Measurements from ENCODE around the gene DOCK1.

Gene DOCK1

GRCh38 chr10:127368929-127369328 is 463.7 kb downstream of the DOCK1 start:
- H3K4me3 Mint-ChIP-seq = no peak overlapping the region
- DNase-seq = no peak
- no peak for ATAC-seq (replicated peaks)

GRCh38 chr10:127370601-127371000 is 465.4 kb downstream of the DOCK1 start:
- H3K36me3 Mint-ChIP-seq (ENCODE audit: insufficient read depth) = no peaks in the 10 kb centered on the region
- no peaks in the 10 kb centered on the region for H3K9me3 Mint-ChIP-seq
- no peaks in the 10 kb centered on the region for H3K4me1 Mint-ChIP-seq (ENCODE audit: low read depth in 2 of 2)
- DNase-seq (no peak), ATAC-seq (replicated peaks) (no peak)
- H3K27me3 Mint-ChIP-seq = peaks cover 8 to 51% of the 10 kb centered on the region in 2 donors
- H3K4me3 Mint-ChIP-seq = no peak overlapping the region
- H3K27ac Mint-ChIP-seq = no peak overlapping the region

More at GRCh38 chr10:127368929-127369328, 463.7 kb downstream of the DOCK1 start:
- H3K9me3 Mint-ChIP-seq = no peaks in the 10 kb centered on the region
- no peak overlapping the region for H3K27ac Mint-ChIP-seq
- H3K4me1 Mint-ChIP-seq (ENCODE audit: low read depth in 2 of 2) = no peaks in the 10 kb centered on the region
- no peaks in the 10 kb centered on the region for H3K36me3 Mint-ChIP-seq (ENCODE audit: insufficient read depth)
- H3K27me3 Mint-ChIP-seq = peaks cover 6 to 51% of the 10 kb centered on the region in 2 donors

DNA sequence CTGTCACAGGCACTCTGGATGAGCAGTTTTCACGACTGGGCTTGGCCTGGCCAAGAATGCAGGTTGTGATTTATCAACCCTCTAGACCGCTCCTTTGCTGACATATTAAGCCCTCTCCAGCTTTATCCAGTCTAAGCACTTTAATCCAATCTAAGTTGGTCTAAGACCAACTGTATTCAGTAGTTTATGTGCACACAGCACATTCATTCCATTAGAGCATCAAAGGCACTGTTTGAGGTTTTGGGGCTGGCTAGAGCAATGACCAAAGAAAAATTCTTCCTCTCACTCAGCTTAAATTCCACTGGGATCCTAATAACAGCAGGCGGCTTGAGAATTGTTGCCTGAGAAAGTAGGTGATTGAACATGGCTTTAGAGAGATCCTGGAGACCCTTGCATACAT is 467.1 kb downstream of the DOCK1 start:
- peaks cover 6 to 42% of the 10 kb centered on the region in 2 donors for H3K27me3 Mint-ChIP-seq
- no peak overlapping the region for H3K4me3 Mint-ChIP-seq
- no peak for DNase-seq
- H3K4me1 Mint-ChIP-seq (ENCODE audit: low read depth in 2 of 2) = no peaks in the 10 kb centered on the region
- H3K36me3 Mint-ChIP-seq (ENCODE audit: insufficient read depth) = no peaks in the 10 kb centered on the region
- no peak for ATAC-seq (replicated peaks)
- H3K27ac Mint-ChIP-seq = no peak overlapping the region
- peaks cover 0 to 2% of the 10 kb centered on the region in 2 donors for H3K9me3 Mint-ChIP-seq

DNA sequence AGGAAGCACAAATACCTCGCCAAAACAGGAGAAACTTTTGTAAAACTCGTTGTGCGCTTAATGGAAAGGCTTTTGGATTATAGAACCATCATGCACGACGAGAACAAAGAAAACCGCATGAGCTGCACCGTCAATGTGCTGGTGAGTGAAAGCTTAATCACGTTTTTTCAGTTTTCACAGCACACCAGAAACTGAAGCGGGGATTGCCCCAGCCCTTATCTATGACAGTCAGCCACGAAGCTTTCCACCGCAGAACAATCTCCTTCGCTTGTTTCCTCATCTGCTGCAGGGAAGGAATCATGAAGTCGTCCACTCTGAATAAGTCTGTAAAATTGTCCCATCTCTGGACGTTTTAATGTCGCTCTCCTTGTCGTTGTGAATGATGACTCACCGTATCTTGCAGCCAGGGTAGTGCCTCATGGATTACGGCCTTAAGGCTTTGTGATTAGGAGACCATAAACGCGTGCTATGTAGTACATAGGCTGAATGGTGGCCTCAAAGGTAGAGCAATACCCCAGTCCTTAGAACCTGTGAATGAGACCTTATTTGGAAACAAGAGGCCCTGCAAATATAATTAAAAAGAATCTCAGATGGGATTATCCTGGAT is 468.9 kb downstream of the DOCK1 start:
- Mint-ChIP-seq H3K9me3 (peaks cover 0 to 2% of the 10 kb centered on the region in 2 donors), H3K4me1 (ENCODE audit: low read depth in 2 of 2) (no peaks in the 10 kb centered on the region), H3K27me3 (peaks cover 6 to 29% of the 10 kb centered on the region in 2 donors), H3K36me3 (ENCODE audit: insufficient read depth) (no peaks in the 10 kb centered on the region), H3K4me3 (no peak overlapping the region), H3K27ac (no peak overlapping the region)
- ATAC-seq (replicated peaks) (no peak), DNase-seq (no peak)

- H3K9me3 Mint-ChIP-seq = peaks cover 0 to 2% of the 10 kb centered on the region in 2 donors
- DNase-seq (no peak), ATAC-seq (replicated peaks) (no peak)
- H3K4me1 Mint-ChIP-seq (ENCODE audit: low read depth in 2 of 2) = no peaks in the 10 kb centered on the region
- H3K4me3 Mint-ChIP-seq = no peak overlapping the region
- H3K27me3 Mint-ChIP-seq = peaks cover 6 to 23% of the 10 kb centered on the region in 2 donors
- no peaks in the 10 kb centered on the region for H3K36me3 Mint-ChIP-seq (ENCODE audit: insufficient read depth)
- no peak overlapping the region for H3K27ac Mint-ChIP-seq
Measured at GRCh38 chr10:127374901-127375300, 469.7 kb downstream of the DOCK1 start.

- Mint-ChIP-seq H3K36me3 (ENCODE audit: insufficient read depth) (no peaks in the 10 kb centered on the region), H3K4me3 (no peak overlapping the region), H3K9me3 (peaks cover 0 to 2% of the 10 kb centered on the region in 2 donors), H3K27me3 (peaks cover 6 to 18% of the 10 kb centered on the region in 2 donors), H3K27ac (no peak overlapping the region), H3K4me1 (ENCODE audit: low read depth in 2 of 2) (no peaks in the 10 kb centered on the region)
- ATAC-seq (replicated peaks) (no peak), DNase-seq (no peak)
Measured at GRCh38 chr10:127375461-127375860, 470.2 kb downstream of the DOCK1 start.

GRCh38 chr10:127376071-127376470 is 470.8 kb downstream of the DOCK1 start:
- Mint-ChIP-seq H3K27me3 (peaks cover 6 to 13% of the 10 kb centered on the region in 2 donors), H3K4me1 (ENCODE audit: low read depth in 2 of 2) (no peaks in the 10 kb centered on the region)
- no peak for DNase-seq

DNA sequence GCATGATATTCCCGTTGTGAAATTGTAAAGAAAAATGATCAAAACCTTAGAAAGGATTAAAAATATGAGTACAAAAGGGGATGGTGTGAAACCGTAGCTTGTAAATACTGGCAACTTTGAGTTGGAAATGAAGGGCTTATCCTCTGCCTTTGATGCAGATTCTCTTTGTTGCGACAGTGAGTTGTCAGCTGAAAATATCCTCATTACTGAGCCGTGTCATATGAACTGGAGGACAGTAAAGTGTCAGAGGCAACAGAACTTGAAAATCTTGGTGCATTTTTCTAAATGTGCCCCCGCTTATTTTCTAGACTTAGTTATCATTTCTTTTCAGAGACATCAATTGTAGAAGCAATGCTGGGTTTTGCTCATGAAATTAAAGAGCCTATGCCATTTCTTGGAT is 473.4 kb downstream of the DOCK1 start:
- H3K27me3 Mint-ChIP-seq = peaks cover 0 to 6% of the 10 kb centered on the region in 2 donors
- ATAC-seq (replicated peaks) (no peak), DNase-seq (no peak)
- H3K27ac Mint-ChIP-seq = no peak overlapping the region
- no peaks in the 10 kb centered on the region for H3K36me3 Mint-ChIP-seq (ENCODE audit: insufficient read depth)
- no peak overlapping the region for H3K4me3 Mint-ChIP-seq
- peaks cover 0 to 2% of the 10 kb centered on the region in 2 donors for H3K9me3 Mint-ChIP-seq
- no peaks in the 10 kb centered on the region for H3K4me1 Mint-ChIP-seq (ENCODE audit: low read depth in 2 of 2)

More at GRCh38 chr10:127376071-127376470, 470.8 kb downstream of the DOCK1 start:
- no peaks in the 10 kb centered on the region for H3K36me3 Mint-ChIP-seq (ENCODE audit: insufficient read depth)
- no peak overlapping the region for H3K27ac Mint-ChIP-seq
- no peak for ATAC-seq (replicated peaks)
- peaks cover 0 to 2% of the 10 kb centered on the region in 2 donors for H3K9me3 Mint-ChIP-seq
- H3K4me3 Mint-ChIP-seq = no peak overlapping the region

DNA sequence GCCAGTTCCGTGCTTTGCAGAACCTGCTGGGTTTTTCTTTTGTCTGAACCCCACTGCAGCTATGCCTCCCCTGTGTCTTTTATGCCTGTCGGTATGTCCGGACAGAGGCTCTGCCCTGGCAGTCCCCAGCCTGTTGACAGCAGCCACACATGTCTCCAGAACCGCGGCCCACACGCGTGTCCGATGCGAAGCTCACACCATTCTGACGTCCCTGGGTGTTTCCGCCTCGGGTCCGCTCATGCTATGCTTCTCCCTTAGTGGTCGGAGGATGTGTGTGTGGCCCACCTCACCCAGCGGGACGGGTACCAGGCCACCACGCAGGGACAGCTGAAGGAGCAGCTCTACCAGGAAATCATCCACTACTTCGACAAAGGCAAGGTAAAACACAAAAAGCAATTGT is 479.3 kb downstream of the DOCK1 start:
- no peak overlapping the region for H3K4me3 Mint-ChIP-seq
- H3K27me3 Mint-ChIP-seq = peaks cover 5 to 9% of the 10 kb centered on the region in 2 donors
- ATAC-seq (replicated peaks) (no peak), DNase-seq (no peak)
- no peaks in the 10 kb centered on the region for H3K4me1 Mint-ChIP-seq (ENCODE audit: low read depth in 2 of 2)
- peaks cover 2% of the 10 kb centered on the region for H3K36me3 Mint-ChIP-seq (ENCODE audit: insufficient read depth)
- no peak overlapping the region for H3K27ac Mint-ChIP-seq
- no peaks in the 10 kb centered on the region for H3K9me3 Mint-ChIP-seq

DNA sequence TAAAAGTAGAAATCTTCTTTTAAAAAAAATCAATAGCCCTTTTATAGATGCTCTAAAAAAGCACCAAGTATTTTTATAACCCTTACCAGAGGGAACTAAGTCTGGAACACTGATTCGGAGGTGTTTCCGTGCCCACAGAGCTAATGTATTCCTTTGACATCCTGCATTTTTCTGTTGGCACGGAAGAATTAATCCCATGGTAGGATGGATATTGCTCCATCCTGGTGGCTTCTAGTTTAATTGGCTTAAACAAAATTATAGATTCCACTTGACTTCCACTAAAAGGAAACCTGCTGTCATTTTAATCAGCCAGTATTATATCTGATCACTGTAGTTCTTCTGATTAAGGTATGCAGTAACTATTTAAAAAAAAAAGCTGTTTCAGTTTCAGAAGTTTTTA is 479.8 kb downstream of the DOCK1 start:
- Mint-ChIP-seq H3K36me3 (ENCODE audit: insufficient read depth) (peaks cover 2% of the 10 kb centered on the region), H3K4me3 (no peak overlapping the region), H3K27ac (no peak overlapping the region), H3K4me1 (ENCODE audit: low read depth in 2 of 2) (no peaks in the 10 kb centered on the region), H3K27me3 (peaks cover 5 to 9% of the 10 kb centered on the region in 2 donors), H3K9me3 (no peaks in the 10 kb centered on the region)
- DNase-seq (no peak), ATAC-seq (replicated peaks) (no peak)

DNA sequence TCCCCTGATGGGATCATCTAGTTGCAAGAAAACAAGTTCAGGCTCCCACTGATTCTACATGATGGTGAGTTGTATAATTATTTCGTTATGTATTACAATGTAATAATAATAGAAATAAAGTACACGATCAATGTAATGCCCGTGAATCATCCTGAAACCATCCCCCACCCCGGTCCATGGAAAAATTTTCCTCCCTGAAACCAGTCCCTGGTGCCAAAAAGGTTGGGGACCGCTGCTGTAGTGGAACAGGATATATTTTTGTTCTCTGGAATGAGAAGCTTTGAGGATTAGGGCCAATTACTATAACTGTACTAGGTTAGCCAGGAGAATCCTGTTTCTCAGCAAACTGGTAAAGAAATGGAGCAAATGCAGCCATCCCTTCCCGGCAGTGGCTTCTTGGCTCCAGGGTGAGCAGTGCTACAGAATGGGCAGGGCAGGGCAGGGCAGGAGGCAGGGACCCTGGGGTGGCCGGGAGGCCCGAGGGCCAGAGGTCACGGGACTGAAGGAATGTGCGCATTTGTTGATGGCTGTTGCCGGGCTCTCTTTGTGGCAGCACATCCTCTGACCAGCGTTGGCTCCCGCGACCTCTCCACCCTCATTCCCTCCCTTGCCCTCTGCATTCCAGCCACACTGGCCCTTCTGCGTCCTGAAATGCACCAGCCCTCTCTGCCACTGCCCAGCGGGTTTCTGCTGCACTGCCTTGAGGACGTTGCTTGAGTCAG is 481.5 kb downstream of the DOCK1 start:
- Mint-ChIP-seq H3K4me1 (ENCODE audit: low read depth in 2 of 2) (no peaks in the 10 kb centered on the region), H3K9me3 (no peaks in the 10 kb centered on the region), H3K4me3 (no peak overlapping the region), H3K27me3 (peaks cover 5 to 9% of the 10 kb centered on the region in 2 donors), H3K36me3 (ENCODE audit: insufficient read depth) (peaks cover 2% of the 10 kb centered on the region), H3K27ac (no peak overlapping the region)
- no peak for DNase-seq
- no peak for ATAC-seq (replicated peaks)

DNA sequence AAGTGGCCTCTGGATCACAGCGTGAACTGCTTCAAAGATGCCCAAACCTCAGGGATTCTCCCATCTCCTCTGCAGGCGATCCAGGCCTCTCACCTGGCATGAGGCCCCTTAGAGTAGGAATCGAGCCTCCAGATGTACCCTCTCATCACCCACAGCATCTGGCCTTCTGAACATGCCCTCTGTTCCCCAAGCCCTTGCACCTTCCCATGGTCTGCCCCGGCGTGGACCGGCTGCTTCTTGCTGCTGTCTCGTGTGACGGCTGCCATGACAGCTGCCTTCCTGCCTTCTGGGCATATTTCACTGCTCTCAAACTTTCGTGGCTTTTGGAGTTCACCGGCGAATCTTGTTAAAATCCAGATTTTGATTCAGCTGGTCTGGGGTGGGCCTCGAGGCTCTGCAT is 486.6 kb downstream of the DOCK1 start:
- Mint-ChIP-seq H3K27ac (no peak overlapping the region), H3K4me1 (ENCODE audit: low read depth in 2 of 2) (no peaks in the 10 kb centered on the region), H3K36me3 (ENCODE audit: insufficient read depth) (no peaks in the 10 kb centered on the region), H3K4me3 (no peak overlapping the region), H3K27me3 (peaks cover 5 to 9% of the 10 kb centered on the region in 2 donors), H3K9me3 (no peaks in the 10 kb centered on the region)
- no peak for DNase-seq
- ATAC-seq (replicated peaks) = no peak

DNA sequence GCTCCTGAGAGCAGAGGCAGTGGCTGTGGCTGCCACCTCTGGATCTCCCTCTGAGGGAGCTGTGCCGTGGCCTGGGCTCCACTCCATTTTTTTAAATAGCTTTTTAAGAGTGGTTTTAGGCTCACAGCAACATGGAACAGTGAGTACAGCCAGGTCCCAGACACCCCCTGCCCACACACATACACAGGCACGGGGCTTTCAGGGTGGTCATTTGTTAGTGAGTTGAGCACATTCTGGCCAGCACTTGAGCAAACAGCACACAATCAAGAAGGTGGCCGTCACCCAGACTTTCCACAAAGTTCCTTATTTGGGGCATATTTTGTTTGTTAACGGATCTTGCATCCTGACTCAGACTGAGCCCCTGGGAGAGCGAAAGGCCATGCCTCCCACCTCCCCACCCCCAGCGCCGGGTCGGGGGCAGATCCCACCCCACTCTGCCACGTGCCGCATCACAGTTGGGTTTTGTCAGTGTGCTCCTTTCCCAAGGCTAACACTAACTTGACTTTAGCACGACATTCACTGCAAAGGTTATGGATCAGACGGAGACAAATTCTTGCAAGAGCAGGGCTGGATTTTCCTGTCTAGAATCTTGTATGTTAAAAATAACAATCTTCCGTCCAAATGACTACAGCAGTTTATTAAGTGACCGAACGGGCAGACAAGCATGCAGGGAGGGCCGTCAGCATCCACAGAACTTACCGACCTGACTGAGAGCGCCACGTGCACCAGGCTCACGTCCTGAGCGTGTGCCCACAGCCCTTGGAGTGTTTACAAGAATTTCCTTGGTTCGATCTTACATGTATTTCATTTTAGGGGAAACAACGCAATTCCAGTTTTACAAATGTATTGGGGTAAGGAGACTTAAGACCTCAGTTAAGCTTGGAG is 487.4 kb downstream of the DOCK1 start:
- ATAC-seq (replicated peaks) (no peak), DNase-seq (no peak)
- no peaks in the 10 kb centered on the region for H3K9me3 Mint-ChIP-seq
- H3K27me3 Mint-ChIP-seq = peaks cover under 1 to 3% of the 10 kb centered on the region in 2 donors
- H3K36me3 Mint-ChIP-seq (ENCODE audit: insufficient read depth) = no peaks in the 10 kb centered on the region
- no peak overlapping the region for H3K4me3 Mint-ChIP-seq
- no peak overlapping the region for H3K27ac Mint-ChIP-seq
- no peaks in the 10 kb centered on the region for H3K4me1 Mint-ChIP-seq (ENCODE audit: low read depth in 2 of 2)
